ENCODE measurements around the gene PNRC2.

GRCh38 chr1:23963617-23964234 lies 4.1 kb downstream of the PNRC2 start:
- TF ChIP-seq SP1 (IDR thresholded peaks at IDR 0.05) (no peak), LEF1 (IDR thresholded peaks at IDR 0.05; ENCODE audit: borderline replicate concordance) (no peak)

Measured in HEK293T (cell line).